ENCODE results near the gene IL36B.

IL36B gene

DNA sequence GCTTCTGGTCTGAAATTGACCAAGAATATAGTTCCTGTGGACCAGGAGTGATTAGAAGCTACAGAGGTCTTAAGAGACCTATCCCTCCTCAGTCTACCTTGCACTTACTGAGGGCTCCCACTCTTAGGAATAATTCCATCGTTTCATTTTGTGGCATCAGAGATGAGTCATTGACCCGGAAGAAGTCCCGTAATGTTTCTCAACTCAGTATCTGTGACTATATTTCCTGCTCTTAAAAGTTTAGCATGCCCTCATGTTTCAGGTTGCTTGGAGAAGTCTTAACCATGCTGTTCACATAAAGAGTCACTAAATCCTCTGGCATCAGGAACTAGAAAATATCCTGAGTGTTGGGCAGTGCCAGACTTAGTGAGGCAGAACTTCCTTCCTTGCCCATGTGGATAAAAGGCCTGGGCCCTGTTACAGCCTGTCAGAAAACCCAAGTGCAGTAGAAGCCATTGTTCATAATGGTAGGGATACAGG, 47.6 kb downstream of the IL36B start, which contains the start of gene IL36A:
TSS of gene IL36A (plus strand) at position 430 of the 480 bp plus-strand sequence. CDS start 413 bp downstream, outside the sequence.
- ATAC-seq (replicated peaks) (no peak), DNase-seq (no peak)
- Mint-ChIP-seq H3K4me1 (ENCODE audit: low read depth in 2 of 2) (no peaks in the 10 kb centered on the region), H3K9me3 (peaks cover 4 to 16% of the 10 kb centered on the region in 2 donors), H3K4me3 (no peak within 1 kb of the TSS), H3K27ac (no peak within 1 kb of the TSS), H3K36me3 (ENCODE audit: insufficient read depth) (no peaks in the 10 kb centered on the region), H3K27me3 (peaks cover 8 to 56% of the 10 kb centered on the region in 2 donors)

DNA sequence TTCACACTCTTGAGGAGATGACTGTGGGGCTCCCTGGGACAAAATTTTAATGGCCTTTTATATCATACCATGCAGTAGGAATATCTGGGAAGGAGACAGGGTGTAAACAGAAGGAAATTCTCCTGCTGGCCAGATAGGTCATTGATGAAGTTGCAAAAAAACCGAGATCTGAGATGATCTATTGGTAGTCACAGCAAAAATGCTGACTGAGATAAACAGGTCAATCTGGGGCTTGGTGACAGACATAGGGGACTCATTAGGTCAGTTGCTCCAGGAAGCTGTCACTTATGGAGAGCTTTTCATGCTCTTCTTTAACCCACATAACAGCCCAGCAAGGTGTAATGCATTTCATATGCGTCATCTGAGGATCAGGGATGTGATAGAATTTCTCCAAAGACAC, 50.0 kb downstream of the IL36B start:
- H3K4me1 Mint-ChIP-seq (ENCODE audit: low read depth in 2 of 2), result no peaks in the 10 kb centered on the region
- no peak for ATAC-seq (replicated peaks)
- H3K36me3 Mint-ChIP-seq (ENCODE audit: insufficient read depth), result no peaks in the 10 kb centered on the region
- H3K9me3 Mint-ChIP-seq, result peaks cover 4 to 16% of the 10 kb centered on the region in 2 donors
- no peak for DNase-seq
- no peak overlapping the region for H3K27ac Mint-ChIP-seq
- no peak overlapping the region for H3K4me3 Mint-ChIP-seq
- peaks cover 8 to 65% of the 10 kb centered on the region in 2 donors for H3K27me3 Mint-ChIP-seq

DNA sequence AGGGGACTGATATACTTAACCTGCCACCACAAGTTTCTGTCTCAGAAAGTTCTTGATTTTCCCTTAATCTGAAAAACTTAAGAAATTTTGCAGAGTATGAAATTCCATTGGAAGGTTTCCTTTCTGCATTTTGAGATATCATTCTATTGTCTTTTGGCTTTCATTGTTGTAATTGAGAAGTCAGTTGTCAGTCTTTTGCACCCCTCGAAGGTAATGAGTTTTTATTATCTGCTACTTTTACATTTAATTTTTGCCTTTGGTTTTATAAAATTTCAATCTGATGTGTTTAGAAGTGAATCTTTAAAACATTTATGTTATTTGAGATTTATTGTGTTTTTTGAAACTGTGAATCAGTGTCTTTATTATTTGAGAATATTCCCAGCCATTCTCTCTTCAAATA, 52.2 kb downstream of the IL36B start:
- peaks cover 8 to 53% of the 10 kb centered on the region in 2 donors for H3K27me3 Mint-ChIP-seq
- peaks cover 4 to 16% of the 10 kb centered on the region in 2 donors for H3K9me3 Mint-ChIP-seq
- H3K4me1 Mint-ChIP-seq (ENCODE audit: low read depth in 2 of 2), result peaks cover 6 to 10% of the 10 kb centered on the region in 2 donors
- ATAC-seq (replicated peaks) (no peak), DNase-seq (no peak)
- no peak overlapping the region for H3K4me3 Mint-ChIP-seq
- no peak overlapping the region for H3K27ac Mint-ChIP-seq
- no peaks in the 10 kb centered on the region for H3K36me3 Mint-ChIP-seq (ENCODE audit: insufficient read depth)

DNA sequence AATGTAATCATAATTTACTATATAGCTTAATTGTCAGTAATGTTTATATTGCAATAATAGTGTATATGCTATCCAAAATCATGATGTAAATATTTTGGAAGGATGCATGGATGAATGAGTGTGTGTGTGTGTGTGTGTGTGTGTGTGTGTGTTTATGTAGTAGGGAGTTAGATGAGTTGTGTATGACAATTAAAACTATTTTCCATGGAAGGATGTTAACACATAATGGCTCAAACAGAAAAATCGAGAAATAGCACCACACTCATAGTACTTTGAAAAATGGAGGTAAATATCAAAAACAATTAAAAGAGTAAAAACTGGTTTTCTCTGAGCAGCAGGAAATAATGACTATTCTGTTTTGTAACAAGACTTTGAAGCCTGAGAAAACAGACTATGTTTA, 55.5 kb downstream of the IL36B start:
- ATAC-seq (replicated peaks) (no peak), DNase-seq (no peak)
- Mint-ChIP-seq H3K4me3 (peak overlapping the region in 1 of 2 donors; percentile 38), H3K9me3 (peaks cover 4 to 22% of the 10 kb centered on the region in 2 donors), H3K27ac (peak overlapping the region in 1 of 2 donors; percentile 52), H3K27me3 (peaks cover 29 to 49% of the 10 kb centered on the region in 2 donors), H3K36me3 (ENCODE audit: insufficient read depth) (no peaks in the 10 kb centered on the region), H3K4me1 (ENCODE audit: low read depth in 2 of 2) (peaks cover 6 to 16% of the 10 kb centered on the region in 2 donors)

DNA sequence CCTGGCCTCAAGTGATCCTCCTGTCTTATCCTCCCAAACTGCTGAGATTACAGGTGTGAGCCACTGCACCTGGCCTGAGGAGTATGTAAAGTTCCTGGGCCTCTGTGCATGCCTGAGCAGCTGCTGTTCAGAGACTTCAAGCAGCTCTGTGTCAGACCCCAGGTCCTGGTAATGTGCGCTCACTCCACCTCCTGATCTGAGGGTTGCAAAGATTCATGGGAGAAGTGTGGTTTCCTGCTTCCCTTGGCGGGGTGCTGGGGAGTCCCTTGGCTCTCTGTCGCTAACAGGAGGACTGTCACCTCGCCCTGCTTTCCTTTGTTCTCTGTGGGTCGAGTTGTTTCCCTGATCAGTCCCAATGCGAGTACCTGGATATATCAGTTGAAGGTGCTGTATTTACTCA, 56.0 kb downstream of the IL36B start:
- peaks cover 4 to 21% of the 10 kb centered on the region in 2 donors for H3K9me3 Mint-ChIP-seq
- ATAC-seq (replicated peaks) (peak; percentile 94), DNase-seq (peak; percentile 18 to 52 (median 26))
- peaks cover 31 to 47% of the 10 kb centered on the region in 2 donors for H3K27me3 Mint-ChIP-seq
- H3K36me3 Mint-ChIP-seq (ENCODE audit: insufficient read depth), result no peaks in the 10 kb centered on the region
- H3K4me3 Mint-ChIP-seq, result peak overlapping the region; percentile 15 to 38
- H3K27ac Mint-ChIP-seq, result peak overlapping the region in 1 of 2 donors; percentile 52
- peaks cover 6 to 16% of the 10 kb centered on the region in 2 donors for H3K4me1 Mint-ChIP-seq (ENCODE audit: low read depth in 2 of 2)

DNA sequence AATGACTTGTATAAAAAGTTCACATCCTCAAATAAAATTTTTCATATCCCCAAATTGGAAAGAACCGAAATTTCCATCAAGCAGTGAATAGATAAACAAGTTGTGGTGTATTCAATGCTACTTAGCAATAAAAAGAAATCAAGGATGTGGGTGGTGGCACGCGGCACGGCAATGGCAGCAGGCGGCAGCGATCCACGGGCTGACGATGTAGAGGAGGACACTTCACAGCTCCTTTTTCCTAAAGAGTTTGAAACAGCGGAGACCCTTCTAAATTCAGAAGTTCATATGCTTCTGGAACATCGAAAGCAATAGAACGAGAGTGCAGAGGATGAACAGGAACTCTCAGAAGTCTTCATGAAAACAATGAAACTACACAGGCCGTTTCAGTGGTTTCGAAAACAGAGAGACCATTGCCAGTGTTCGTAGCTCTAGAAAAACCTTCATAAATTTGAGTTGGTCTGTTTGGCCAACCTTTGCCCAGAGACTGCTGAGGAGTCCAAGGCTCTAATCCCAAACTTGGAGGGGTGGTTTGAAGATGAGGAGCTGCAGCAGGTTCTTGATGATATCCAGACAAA, 57.2 kb downstream of the IL36B start:
- Mint-ChIP-seq H3K27ac (no peak overlapping the region), H3K27me3 (peaks cover 22 to 35% of the 10 kb centered on the region in 2 donors), H3K4me1 (ENCODE audit: low read depth in 2 of 2) (peaks cover 6 to 16% of the 10 kb centered on the region in 2 donors), H3K36me3 (ENCODE audit: insufficient read depth) (no peaks in the 10 kb centered on the region), H3K9me3 (peaks cover 0 to 9% of the 10 kb centered on the region in 2 donors), H3K4me3 (peak overlapping the region; percentile 50 to 55)
- no peak for ATAC-seq (replicated peaks)
- DNase-seq, result no peak

DNA sequence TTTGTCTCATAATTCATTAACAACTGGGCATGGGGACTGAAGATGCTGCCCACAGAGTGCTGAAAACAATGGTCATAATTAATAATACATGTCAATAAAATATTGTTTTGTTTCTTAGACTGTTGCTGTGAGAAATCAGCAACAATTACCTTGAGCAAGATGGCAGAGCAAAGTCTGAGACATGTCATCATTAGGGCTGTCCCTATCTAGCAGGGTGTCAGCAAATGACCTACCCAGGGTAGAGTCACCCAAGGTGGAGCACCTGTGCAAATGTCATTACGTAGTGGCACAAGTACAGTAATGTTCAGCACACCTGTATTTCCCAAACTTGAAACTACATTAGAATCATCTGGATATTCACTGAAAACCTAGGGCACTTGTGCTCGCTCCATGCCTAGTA, 58.0 kb downstream of the IL36B start:
- Mint-ChIP-seq H3K4me1 (ENCODE audit: low read depth in 2 of 2) (peaks cover 6 to 16% of the 10 kb centered on the region in 2 donors), H3K27ac (no peak overlapping the region), H3K27me3 (peaks cover 22 to 30% of the 10 kb centered on the region in 2 donors), H3K9me3 (peaks cover 0 to 8% of the 10 kb centered on the region in 2 donors), H3K36me3 (ENCODE audit: insufficient read depth) (no peaks in the 10 kb centered on the region), H3K4me3 (no peak overlapping the region)
- no peak for ATAC-seq (replicated peaks)
- no peak for DNase-seq

DNA sequence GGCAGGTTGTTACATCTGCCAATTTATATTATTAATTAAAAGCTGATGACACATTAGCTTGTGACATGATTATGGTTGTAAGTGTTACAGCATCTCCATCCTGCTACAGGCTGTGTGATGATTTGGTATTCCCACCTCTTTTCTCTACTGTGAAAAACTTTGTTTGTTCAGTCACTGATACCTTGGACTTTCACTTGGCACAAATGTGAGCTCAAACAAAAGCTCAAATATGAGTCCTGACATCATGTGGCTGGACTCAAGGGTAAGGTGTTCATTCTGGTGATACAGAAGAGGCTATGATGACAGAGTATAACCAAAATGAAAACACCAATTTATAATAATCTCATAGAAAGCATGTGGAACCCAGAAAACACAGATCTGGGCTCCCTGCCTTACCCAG, 58.8 kb downstream of the IL36B start:
- ATAC-seq (replicated peaks) (no peak), DNase-seq (no peak)
- Mint-ChIP-seq H3K27me3 (peaks cover 22 to 25% of the 10 kb centered on the region in 2 donors), H3K9me3 (peaks cover 0 to 8% of the 10 kb centered on the region in 2 donors), H3K4me3 (no peak overlapping the region), H3K27ac (no peak overlapping the region), H3K4me1 (ENCODE audit: low read depth in 2 of 2) (peaks cover 6 to 16% of the 10 kb centered on the region in 2 donors), H3K36me3 (ENCODE audit: insufficient read depth) (no peaks in the 10 kb centered on the region)

DNA sequence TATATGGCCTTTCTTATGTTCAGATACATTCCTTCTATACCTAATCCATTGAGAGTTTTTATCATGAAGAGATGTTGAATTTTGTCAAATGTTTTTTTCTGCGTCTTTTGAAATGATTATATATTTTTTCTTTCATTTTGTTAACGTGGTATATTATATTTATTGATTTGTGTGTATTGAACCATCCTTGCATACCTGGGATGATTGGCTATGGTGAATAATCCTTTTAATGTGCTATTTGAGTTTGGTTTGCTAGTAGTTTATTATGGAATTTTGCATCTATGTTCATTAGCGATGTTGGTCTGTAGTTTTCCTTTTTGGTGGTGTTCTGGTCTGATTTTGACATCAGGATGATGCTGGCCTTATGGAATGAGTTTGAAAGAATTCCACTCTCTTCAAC, 63.1 kb downstream of the IL36B start:
- no peak for ATAC-seq (replicated peaks)
- Mint-ChIP-seq H3K27me3 (peaks cover 22 to 25% of the 10 kb centered on the region in 2 donors), H3K27ac (no peak overlapping the region), H3K36me3 (ENCODE audit: insufficient read depth) (no peaks in the 10 kb centered on the region), H3K4me3 (no peak overlapping the region), H3K9me3 (peaks cover 0 to 8% of the 10 kb centered on the region in 2 donors), H3K4me1 (ENCODE audit: low read depth in 2 of 2) (peaks cover 0 to 12% of the 10 kb centered on the region in 2 donors)
- no peak for DNase-seq

DNA sequence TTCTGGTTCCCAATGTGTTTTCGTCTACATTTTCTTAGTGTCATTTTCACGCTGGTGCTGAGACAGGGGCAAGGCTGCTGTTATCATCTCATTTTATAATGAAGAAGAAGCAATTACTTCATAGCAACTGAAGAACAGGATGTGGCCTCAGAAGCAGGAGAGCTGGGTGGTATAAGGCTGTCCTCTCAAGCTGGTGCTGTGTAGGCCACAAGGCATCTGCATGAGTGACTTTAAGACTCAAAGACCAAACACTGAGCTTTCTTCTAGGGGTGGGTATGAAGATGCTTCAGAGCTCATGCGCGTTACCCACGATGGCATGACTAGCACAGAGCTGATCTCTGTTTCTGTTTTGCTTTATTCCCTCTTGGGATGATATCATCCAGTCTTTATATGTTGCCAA, 67.6 kb downstream of the IL36B start:
- no peak overlapping the region for H3K4me3 Mint-ChIP-seq
- no peak overlapping the region for H3K27ac Mint-ChIP-seq
- H3K36me3 Mint-ChIP-seq (ENCODE audit: insufficient read depth), result no peaks in the 10 kb centered on the region
- ATAC-seq (replicated peaks) (peak; percentile 64), DNase-seq (peak in 1 of 3 experiments; percentile 5)
- no peaks in the 10 kb centered on the region for H3K27me3 Mint-ChIP-seq
- no peaks in the 10 kb centered on the region for H3K9me3 Mint-ChIP-seq
- peaks cover 0 to 17% of the 10 kb centered on the region in 2 donors for H3K4me1 Mint-ChIP-seq (ENCODE audit: low read depth in 2 of 2)

DNA sequence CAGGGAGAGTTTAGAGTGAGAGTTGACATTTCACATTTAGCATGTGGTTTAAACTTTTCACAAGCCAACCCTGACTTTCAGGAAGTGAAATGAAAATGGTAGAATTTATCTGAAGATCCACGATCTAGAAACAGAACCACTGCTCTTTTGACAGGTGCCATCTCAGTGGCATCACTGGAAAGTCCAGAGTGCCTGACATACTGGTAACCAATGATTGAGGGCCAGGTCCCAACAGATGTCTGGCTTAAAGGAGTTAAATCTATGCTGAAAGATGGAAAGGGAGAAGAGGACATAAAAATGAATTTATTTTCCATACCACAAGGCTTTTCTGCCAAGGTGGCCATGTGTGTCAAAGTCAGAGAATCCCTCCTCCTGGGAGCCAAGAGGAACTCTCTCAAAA, 72.1 kb downstream of the IL36B start:
- H3K4me1 Mint-ChIP-seq (ENCODE audit: low read depth in 2 of 2), result peaks cover 0 to 12% of the 10 kb centered on the region in 2 donors
- no peaks in the 10 kb centered on the region for H3K9me3 Mint-ChIP-seq
- no peaks in the 10 kb centered on the region for H3K36me3 Mint-ChIP-seq (ENCODE audit: insufficient read depth)
- DNase-seq, result no peak
- no peak for ATAC-seq (replicated peaks)
- no peak overlapping the region for H3K4me3 Mint-ChIP-seq
- no peak overlapping the region for H3K27ac Mint-ChIP-seq
- peaks cover 16 to 20% of the 10 kb centered on the region in 2 donors for H3K27me3 Mint-ChIP-seq

DNA sequence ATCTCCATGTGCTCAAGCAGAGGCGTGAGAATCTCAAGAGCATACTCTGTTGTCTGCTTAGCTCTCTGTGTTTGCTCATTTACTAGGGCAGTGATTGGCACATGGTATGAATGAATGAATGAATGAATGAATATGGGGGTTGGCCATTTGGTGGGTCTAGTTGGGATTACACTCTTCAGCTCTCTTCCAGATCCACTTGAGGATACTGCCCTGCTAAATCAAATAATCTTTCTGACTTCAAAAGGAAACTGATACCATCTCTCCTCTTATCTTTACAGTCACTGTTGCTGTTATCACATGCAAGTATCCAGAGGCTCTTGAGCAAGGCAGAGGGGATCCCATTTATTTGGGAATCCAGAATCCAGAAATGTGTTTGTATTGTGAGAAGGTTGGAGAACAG, 72.9 kb downstream of the IL36B start:
- no peak overlapping the region for H3K27ac Mint-ChIP-seq

DNA sequence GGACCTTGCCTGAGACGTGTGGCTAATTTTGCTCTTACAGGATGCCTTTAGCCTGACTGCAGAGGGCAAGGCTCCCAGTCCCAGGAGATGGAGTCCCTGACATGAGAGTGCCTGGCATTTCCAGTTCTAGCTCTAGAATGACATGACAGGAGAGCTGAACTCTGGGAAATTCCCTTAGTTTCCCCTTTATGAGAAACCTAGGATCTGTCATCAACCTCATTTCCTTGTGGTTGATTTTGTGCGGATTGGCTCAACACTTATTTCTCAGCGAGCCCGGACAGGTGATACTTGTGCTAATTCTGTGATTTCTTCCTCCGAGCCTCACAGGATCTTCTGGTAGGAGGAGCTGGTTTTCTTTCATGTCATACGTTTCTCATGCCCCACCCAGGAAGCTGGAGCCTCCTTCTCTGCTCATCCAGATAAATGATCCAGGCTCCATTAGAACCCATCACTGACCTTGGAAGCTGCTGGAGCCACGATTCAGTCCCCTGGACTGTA, 75.1 kb downstream of the IL36B start, which contains the start of gene IL36G:
TSS of gene IL36G (plus strand) at position 448 of the 498 bp plus-strand sequence. CDS start 633 bp downstream, outside the sequence.
- Mint-ChIP-seq H3K27me3 (peaks cover 28 to 31% of the 10 kb centered on the region in 2 donors), H3K36me3 (ENCODE audit: insufficient read depth) (no peaks in the 10 kb centered on the region), H3K9me3 (no peaks in the 10 kb centered on the region), H3K4me1 (ENCODE audit: low read depth in 2 of 2) (peaks cover 0 to 5% of the 10 kb centered on the region in 2 donors), H3K27ac (no peak within 1 kb of the TSS), H3K4me3 (no peak within 1 kb of the TSS)
- no peak for DNase-seq
- ATAC-seq (replicated peaks), result no peak

More for the DNA sequence above, 72.9 kb downstream of the IL36B start:
- H3K4me1 Mint-ChIP-seq (ENCODE audit: low read depth in 2 of 2), result peaks cover 0 to 7% of the 10 kb centered on the region in 2 donors
- no peak for ATAC-seq (replicated peaks)
- H3K27me3 Mint-ChIP-seq, result peaks cover 24 to 28% of the 10 kb centered on the region in 2 donors
- no peaks in the 10 kb centered on the region for H3K36me3 Mint-ChIP-seq (ENCODE audit: insufficient read depth)
- H3K9me3 Mint-ChIP-seq, result no peaks in the 10 kb centered on the region
- no peak for DNase-seq
- no peak overlapping the region for H3K4me3 Mint-ChIP-seq
